Left lung (tissue), 10 donors: ENCODE measurements around the gene HORMAD2. TPM values are rescaled to one million over a fixed set of nuclear protein-coding genes. Genes with fewer than 3 reads are reported as not detected.

Experiments used
- ATAC-seq: fragments of 200-7000 bp; cut with Tn5 transposase; one replicate; pipeline ENCODE4 v1.9.1; 2020; ENCODE audit warnings: moderate library complexity
- DNase-seq, 4 donors: peaks; one replicate each; pipeline ENCODE4 v3.0.0-alpha.2; 2013 to 2020
- H3K27ac ChIP-seq, 2 donors: fragments of 200-600 bp; sonication (generic) in 1 of 2; one replicate each; pipeline versions ENCODE4 v1.5.0 to v1.8.0; 2020 to 2021
- H3K27me3 ChIP-seq, 2 donors: fragments of 200-600 bp; sonication (generic) in 1 of 2; one replicate each; pipeline versions ENCODE4 v1.5.0 to v1.8.0; 2020 to 2021
- H3K36me3 ChIP-seq, 2 donors: fragments of 200-600 bp; sonication (generic) in 1 of 2; one replicate each; pipeline versions ENCODE4 v1.5.0 to v1.8.0; 2020 to 2021
- H3K4me1 ChIP-seq, 2 donors: fragments of 200-600 bp; one replicate each; pipeline ENCODE4 v1.8.0; 2021
- H3K4me3 ChIP-seq, 2 donors: fragments of 200-600 bp; sonication (generic) in 1 of 2; one replicate each; pipeline versions ENCODE4 v1.5.0 to v1.8.0; 2020 to 2021; ENCODE audit warnings: mild to moderate bottlenecking in 1 of 2
- H3K9me3 ChIP-seq, 2 donors: fragments of 200-600 bp; sonication (generic) in 1 of 2; one replicate each; pipeline versions ENCODE4 v1.5.0 to v1.8.0; 2020 to 2021
- CTCF ChIP-seq, 2 donors: fragments of 200-600 bp; sonication (generic) in 1 of 2; IDR thresholded peaks; one replicate each; pipeline versions ENCODE4 v1.5.0 to v1.8.0; 2021; ENCODE audit warnings: antibody characterized with exemption in 2 of 2
- intact Hi-C, 2 donors: fragments of 100-400 bp; cut with DNase I; formaldehyde crosslinking; loops; one replicate each; pipeline versions ENCODE4 v1.11.2 to v1.14.2; 2022
- polyA plus RNA-seq, 6 donors: library from polyadenylated mRNA; unstranded; fragments of 120-200 nt; gene quantifications; one replicate each; pipeline ENCODE4 v1.2.1, GENCODE V29; 2013; ENCODE audit not compliant: insufficient read length in 6 of 6
- total RNA-seq, 2 donors: library from RNA; stranded (reverse); fragmentation: NEBNext Ultra II Directional; extraction: Animal tissue kit (Norgen Biotek cat#: 25700); gene quantifications; one replicate each; pipeline ENCODE4 v1.2.1, GENCODE V29; 2021
- donor health status: DM: no; HTN: yes; CAD: no.
- donor health status: DM: no; HTN: no; CAD: no.

Gene HORMAD2
- total and polyA plus RNA-seq, 8 donors: 0.13 to 0.74 (median 0.20) TPM; not detected in 2

- peaks cover 0 to 17% of the 10 kb centered on the region in 2 donors for H3K9me3 ChIP-seq
- no peak overlapping the region for H3K4me3 ChIP-seq
- no peaks in the 10 kb centered on the region for H3K27me3 ChIP-seq
- intact Hi-C loops: no loop called here
- no peaks in the 10 kb centered on the region for H3K4me1 ChIP-seq
- DNase-seq: no peak
- H3K27ac ChIP-seq: no peak overlapping the region
- no peak for TF ChIP-seq CTCF (IDR thresholded peaks at IDR 0.05)
- no peaks in the 10 kb centered on the region for H3K36me3 ChIP-seq
- ATAC-seq: no peak
These were observed 60.1 kb downstream of the HORMAD2 start for GRCh38 chr22:30140414-30140813.

- Histone ChIP-seq H3K36me3 (no peaks in the 10 kb centered on the region), H3K27ac (no peak overlapping the region), H3K4me1 (no peaks in the 10 kb centered on the region), H3K4me3 (no peak overlapping the region), H3K27me3 (no peaks in the 10 kb centered on the region), H3K9me3 (peaks cover 0 to 17% of the 10 kb centered on the region in 2 donors)
- TF ChIP-seq CTCF (IDR thresholded peaks at IDR 0.05): no peak
- intact Hi-C loops: no loop called here
- DNase-seq: no peak
- ATAC-seq: no peak
These were observed 63.0 kb downstream of the HORMAD2 start for GRCh38 chr22:30143265-30143664.

GRCh38 chr22:30144391-30144790 is 64.1 kb downstream of the HORMAD2 start:
- DNase-seq: no peak
- no peaks in the 10 kb centered on the region for H3K4me1 ChIP-seq
- intact Hi-C loops: no loop called here
- no peak overlapping the region for H3K4me3 ChIP-seq
- no peaks in the 10 kb centered on the region for H3K27me3 ChIP-seq
- no peak for ATAC-seq
- H3K9me3 ChIP-seq: peaks cover 0 to 17% of the 10 kb centered on the region in 2 donors
- H3K36me3 ChIP-seq: no peaks in the 10 kb centered on the region
- TF ChIP-seq CTCF (IDR thresholded peaks at IDR 0.05): no peak
- no peak overlapping the region for H3K27ac ChIP-seq

GRCh38 chr22:30150212-30150611 is 69.9 kb downstream of the HORMAD2 start:
- no peak for TF ChIP-seq CTCF (IDR thresholded peaks at IDR 0.05)
- intact Hi-C loops: no loop called here
- no peak overlapping the region for H3K4me3 ChIP-seq
- H3K27ac ChIP-seq: no peak overlapping the region
- H3K9me3 ChIP-seq: no peaks in the 10 kb centered on the region
- H3K36me3 ChIP-seq: no peaks in the 10 kb centered on the region
- H3K4me1 ChIP-seq: no peaks in the 10 kb centered on the region
- no peak for ATAC-seq
- no peak for DNase-seq
- H3K27me3 ChIP-seq: no peaks in the 10 kb centered on the region

GRCh38 chr22:30158277-30158676 is 78.0 kb downstream of the HORMAD2 start:
- Histone ChIP-seq H3K27ac (no peak overlapping the region), H3K9me3 (no peaks in the 10 kb centered on the region), H3K4me3 (no peak overlapping the region), H3K4me1 (peaks cover 0 to 6% of the 10 kb centered on the region in 2 donors), H3K27me3 (no peaks in the 10 kb centered on the region), H3K36me3 (no peaks in the 10 kb centered on the region)
- DNase-seq: no peak
- intact Hi-C loops: no loop called here
- no peak for ATAC-seq
- no peak for TF ChIP-seq CTCF (IDR thresholded peaks at IDR 0.05)
